Sigmoid colon (tissue), 7 donors: ENCODE measurements around the gene NUTM2G. TPM values are rescaled to one million over a fixed set of nuclear protein-coding genes. Genes with fewer than 3 reads are reported as not detected.
"Not testable (repeated sequence)": the region's sequence is repeated elsewhere in the genome, so short reads cannot be mapped to it uniquely, and the experiment has no call there.

ENCODE experiments used
- DNase-seq: peaks from one replicate; pipeline ENCODE4 v3.0.0-alpha.2; 2019
- H3K27ac ChIP-seq, 4 donors: fragments of 200-600 bp; sonication (generic); one replicate each; pipeline ENCODE4 v1.5.1; 2016 to 2019; ENCODE audit warnings: mild to moderate bottlenecking in 1 of 4
- H3K27me3 ChIP-seq, 3 donors: fragments of 200-600 bp; sonication (generic); one replicate each; pipeline ENCODE4 v1.5.1; 2019; ENCODE audit warnings: mild to moderate bottlenecking in 1 of 3
- H3K36me3 ChIP-seq, 4 donors: fragments of 200-600 bp; sonication (generic); one replicate each; pipeline ENCODE4 v1.5.1; 2016 to 2019
- H3K4me1 ChIP-seq, 4 donors: fragments of 200-600 bp; sonication (generic); one replicate each; pipeline ENCODE4 v1.5.1; 2017 to 2019
- H3K4me3 ChIP-seq, 4 donors: fragments of 200-600 bp; sonication (generic); one replicate each; pipeline ENCODE4 v1.5.1; 2017 to 2019; ENCODE audit warnings: mild to moderate bottlenecking in 2 of 4, moderate library complexity in 1 of 4
- H3K9me3 ChIP-seq, 4 donors: fragments of 200-600 bp in 3 of 4; sonication (generic) in 3 of 4; one replicate each; pipeline versions ENCODE4 v1.5.1 to v1.6.1; 2013 to 2019
- WGBS, 2 donors: extraction: QIAGEN DNeasy Blood & Tissue Kit; methylation state at CpG; one replicate each; pipeline ENCODE4 v1.1.7; 2013; 5-methylcytosine and 5-hydroxymethylcytosine counted together
- intact Hi-C: fragments of 100-400 bp; cut with DNase I; formaldehyde crosslinking; loops from one replicate; pipeline ENCODE4 v1.15.1; 2023
- polyA plus RNA-seq, 3 donors: library from polyadenylated mRNA; stranded (reverse); fragments of 200-250 nt; gene quantifications; one replicate each; pipeline ENCODE4 v1.2.3, GENCODE V29; 2013
- total RNA-seq, 4 donors: library from RNA; depleted of rRNA; stranded (reverse); fragments of >200 nt; gene quantifications; one replicate each; pipeline ENCODE4 v1.1.0, GENCODE V29; 2016
- donor health status: healthy with polysubstance abuse.
- donor health status: Bipolar disorder and iron deficiency.
- donor health status: healthy.

The NUTM2G gene
- total and polyA plus RNA-seq, 7 donors: 0.23 TPM; not detected in 6

DNA sequence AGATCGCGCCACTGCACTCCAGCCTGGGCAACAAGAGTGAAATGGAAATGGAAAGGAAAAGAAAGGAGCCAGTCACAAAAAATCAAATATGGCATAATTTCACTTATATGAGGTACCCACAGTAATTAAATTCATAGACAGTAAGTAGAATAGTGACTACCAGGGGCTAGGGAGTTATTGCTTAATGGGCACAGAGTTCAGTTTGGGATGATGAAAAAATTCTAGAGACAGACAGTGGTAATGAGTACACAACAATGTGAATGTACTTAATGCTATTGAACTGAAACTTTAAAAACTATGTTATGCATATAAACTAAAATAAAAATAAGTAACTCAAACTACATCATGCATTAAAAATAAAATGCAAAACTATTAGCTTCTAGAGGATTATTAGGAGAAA lies 56.2 kb downstream of the NUTM2G start:
- intact Hi-C loops, H3K27ac ChIP-seq, H3K36me3 ChIP-seq, H3K27me3 ChIP-seq, DNase-seq, H3K4me1 ChIP-seq, H3K4me3 ChIP-seq, H3K9me3 ChIP-seq: not testable (repeated sequence)
- 97 to 99% methylated on average over 2 of the region's 2 CpGs for WGBS, 2 donors

Other genes with a start within 250 kb of the NUTM2G start
- 10 to 100 TPM; 17.4 to 25.7 (median 20.7) TPM for gene ZNF510, start 150.8 kb upstream of the NUTM2G start, total RNA-seq
- gene ZNF510, start 150.8 kb upstream of the NUTM2G start, polyA plus RNA-seq: 1 to 10 TPM; 1.2 to 3.7 (median 2.5) TPM
- gene ZNF782, start 74.3 kb upstream of the NUTM2G start, total RNA-seq: 10 to 100 TPM; 11.4 to 18.2 (median 15.7) TPM
- gene ZNF782, start 74.3 kb upstream of the NUTM2G start, polyA plus RNA-seq: 1 to 10 TPM; 1.2 to 2.4 (median 1.6) TPM
- not detected for gene CTSV, start 110.3 kb downstream of the NUTM2G start, total RNA-seq
- 10 to 100 TPM in 1 of 3 donors, 1 to 10 TPM in 1, not detected in 1; 2.5 to 11.1 TPM for gene CTSV, start 110.3 kb downstream of the NUTM2G start, polyA plus RNA-seq